Measurements from ENCODE around the gene CRAMP1.

GRCh38 chr16:1715220-1715619, 103.1 kb downstream of the CRAMP1 start:
- TF ChIP-seq SIN3A (IDR thresholded peaks at IDR 0.05; ENCODE audit: borderline replicate concordance, insufficient read depth, low read length) (no peak), POLR2AphosphoS5 (IDR thresholded peaks at IDR 0.05; ENCODE audit: low read depth, low read length) (no peak), TAF1 (IDR thresholded peaks at IDR 0.05; ENCODE audit: borderline replicate concordance, insufficient read depth, low read length) (no peak), FOXP2 (optimal IDR thresholded peaks at IDR 0.05; ENCODE audit: borderline replicate concordance, extremely low read depth, extremely low read length, insufficient read depth) (no peak), REST (IDR thresholded peaks at IDR 0.05; ENCODE audit: insufficient read depth in 1 of 2, low read depth in 2 of 2, low read length in 2 of 2) (no peak)
